Ureter (tissue), 1 donor: ENCODE data around the gene TAX1BP3. TPM values are rescaled to one million over a fixed set of nuclear protein-coding genes. Genes with fewer than 3 reads are reported as not detected.
"Not testable (repeated sequence)": the region's sequence is repeated elsewhere in the genome, so short reads cannot be mapped to it uniquely, and the experiment has no call there.

ENCODE experiments used
- DNase-seq: peaks from one replicate; pipeline ENCODE4 v3.0.0-alpha.2; 2020; ENCODE audit warnings: low spot score
- total RNA-seq: library from RNA; stranded (reverse); gene quantifications from one replicate; pipeline ENCODE4 v1.2.4, GENCODE V29; 2023
- donor health status: DM: yes; HTN: yes; CAD: no.

Gene TAX1BP3, protein sequence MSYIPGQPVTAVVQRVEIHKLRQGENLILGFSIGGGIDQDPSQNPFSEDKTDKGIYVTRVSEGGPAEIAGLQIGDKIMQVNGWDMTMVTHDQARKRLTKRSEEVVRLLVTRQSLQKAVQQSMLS
- total RNA-seq = 152 TPM

DNA sequence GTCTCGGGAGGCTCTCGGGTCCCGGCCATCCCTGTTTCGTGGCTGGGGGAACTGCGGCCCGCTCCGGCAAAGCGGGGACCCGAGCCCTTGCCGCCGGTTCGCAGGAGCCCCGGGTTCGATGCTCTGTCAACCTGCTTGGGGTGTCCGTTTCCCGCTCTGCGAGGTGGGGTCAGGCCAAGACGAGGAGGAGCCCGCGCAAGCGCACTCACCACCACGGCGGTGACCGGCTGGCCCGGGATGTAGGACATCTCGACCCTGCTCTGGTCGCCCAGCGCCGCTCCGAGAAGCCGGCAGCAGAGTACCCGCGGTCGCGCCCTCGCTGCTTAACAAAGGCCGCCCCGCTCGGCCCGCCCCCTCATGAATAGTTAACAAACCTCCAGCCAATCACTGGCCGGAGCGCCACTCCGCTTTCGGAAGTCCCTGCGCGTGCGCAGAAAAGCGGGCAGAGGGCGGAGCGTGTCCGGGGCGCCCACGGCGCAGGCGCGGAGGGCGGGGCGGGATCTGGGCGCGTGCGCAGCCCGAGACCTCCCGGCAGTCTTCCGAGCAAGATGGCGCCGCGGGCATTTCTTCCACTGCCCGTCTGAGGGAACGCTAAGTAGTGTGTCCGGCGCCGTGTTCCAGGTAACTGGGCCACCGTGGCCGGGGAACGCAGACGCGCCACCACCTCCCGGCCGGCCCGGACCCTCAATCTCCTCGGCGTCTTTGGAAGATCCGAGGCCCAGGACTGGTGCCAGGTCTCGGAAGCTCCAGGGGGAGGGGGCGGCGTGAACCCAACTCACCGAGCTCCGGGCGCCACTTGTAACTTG, at the start of gene TAX1BP3, which contains the start of gene EMC6:
Gene TAX1BP3, minus strand, starts transcription at position 300 of the 806 bp plus-strand sequence. Its CDS starts 52 bp downstream, at position 248.
Gene EMC6, plus strand, starts transcription at position 534 of the 806 bp plus-strand sequence. CDS start 335 bp downstream, outside the sequence.
- DNase-seq = peak; percentile 99

- DNase-seq = no peak
Observed at GRCh38 chr17:3715296-3715695, 46.9 kb upstream of the TAX1BP3 start.

GRCh38 chr17:3712811-3713463, 44.6 kb upstream of the TAX1BP3 start:
- no peak for DNase-seq

GRCh38 chr17:3710951-3711383, 42.6 kb upstream of the TAX1BP3 start:
- peak; percentile 70 for DNase-seq

DNA sequence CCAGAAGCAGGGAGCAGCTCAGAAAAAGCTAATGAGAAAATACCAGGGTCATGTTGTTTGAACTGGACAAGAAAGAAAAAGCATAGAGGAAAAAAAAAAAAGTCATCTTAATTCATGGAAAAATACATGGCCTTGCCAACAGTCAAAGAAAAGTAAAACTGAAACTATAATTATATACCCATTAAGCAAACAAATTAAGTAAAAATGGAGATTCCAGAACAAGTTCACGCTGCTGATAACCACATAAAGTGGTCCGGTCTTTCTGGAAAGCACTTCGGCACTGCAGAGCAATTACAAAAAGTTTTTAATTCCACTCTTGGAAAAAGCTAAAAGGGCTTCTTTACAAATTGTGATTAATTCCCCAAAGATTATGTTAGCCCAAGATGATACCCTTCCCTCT, 40.0 kb upstream of the TAX1BP3 start:
- DNase-seq = no peak

DNA sequence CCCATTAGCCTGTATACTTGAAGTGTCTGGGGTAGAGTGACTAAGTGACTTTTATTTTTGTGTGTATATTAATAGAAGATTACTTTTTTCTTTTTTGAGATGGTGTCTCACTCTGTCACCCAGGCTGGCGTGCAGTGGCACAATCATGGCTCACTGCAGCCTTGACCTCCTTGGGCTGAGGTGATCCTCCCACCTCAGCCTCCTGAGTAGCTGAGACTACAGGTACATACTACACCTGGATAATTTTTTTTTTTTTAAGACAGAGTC, 37.3 kb upstream of the TAX1BP3 start:
- DNase-seq = not testable (repeated sequence)

GRCh38 chr17:3704931-3705717, 36.7 kb upstream of the TAX1BP3 start:
- no peak for DNase-seq

DNA sequence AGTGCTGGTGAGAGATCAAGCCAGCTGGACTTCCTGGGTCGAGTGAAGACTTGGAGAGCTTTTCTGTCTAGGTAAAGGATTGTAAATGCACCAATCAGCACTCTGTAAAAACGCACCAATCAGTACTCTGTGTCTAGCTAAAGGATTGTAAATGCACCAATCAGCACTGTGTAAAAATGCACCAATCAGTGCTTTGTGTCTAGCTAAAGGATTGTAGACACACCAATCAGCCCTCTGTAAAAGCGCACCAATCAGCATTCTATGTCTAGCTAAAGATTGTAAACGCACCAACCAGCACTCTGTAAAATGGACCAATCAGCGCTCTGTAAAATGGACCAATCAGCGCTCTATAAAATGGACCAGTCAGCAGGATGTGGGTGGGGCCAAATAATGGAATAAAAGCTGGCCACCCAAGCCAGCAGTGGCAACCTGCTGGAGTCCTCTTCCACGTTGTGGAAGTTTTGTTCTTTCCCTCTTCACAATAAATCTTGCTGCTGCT, 33.7 kb upstream of the TAX1BP3 start:
- not testable (repeated sequence) for DNase-seq

DNA sequence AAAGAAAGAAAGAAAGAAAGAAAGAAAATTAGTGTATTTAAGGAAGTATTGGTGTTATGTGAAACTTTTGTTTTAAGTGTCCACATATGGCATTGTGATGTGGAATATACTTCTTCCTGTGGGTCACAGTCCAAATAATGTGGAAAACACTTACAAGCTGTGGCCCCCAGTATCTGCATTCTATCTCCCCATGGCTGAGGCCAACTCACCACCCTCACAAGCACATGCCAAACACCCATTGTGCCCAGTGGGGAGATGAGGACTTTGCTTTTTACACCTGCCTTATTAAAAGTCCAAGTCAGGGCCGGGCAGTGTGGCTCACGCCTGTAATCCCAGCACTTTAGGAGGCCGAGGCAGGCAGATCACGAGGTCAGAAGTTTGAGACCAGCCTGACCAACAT, 31.6 kb upstream of the TAX1BP3 start:
- no peak for DNase-seq

DNA sequence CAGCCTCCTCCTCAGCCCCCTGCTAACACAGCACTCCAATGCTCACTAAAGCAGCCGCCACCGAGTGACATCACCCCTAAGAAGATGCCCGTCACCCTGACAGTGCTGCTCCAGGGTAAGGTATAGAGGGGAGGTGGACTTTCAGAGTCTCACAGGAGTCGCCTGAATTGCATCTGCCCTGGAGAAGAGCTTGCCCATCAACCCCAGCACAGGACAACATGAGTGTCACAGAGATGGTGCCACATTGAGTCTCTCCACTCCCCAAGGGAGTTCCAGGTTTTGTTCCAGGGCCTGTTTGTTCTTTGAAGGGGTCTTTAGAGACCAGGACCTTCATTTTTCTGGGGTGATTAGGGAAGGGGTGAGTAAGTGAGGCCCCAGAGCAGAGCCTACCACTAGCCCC, 29.8 kb upstream of the TAX1BP3 start:
- no peak for DNase-seq

DNA sequence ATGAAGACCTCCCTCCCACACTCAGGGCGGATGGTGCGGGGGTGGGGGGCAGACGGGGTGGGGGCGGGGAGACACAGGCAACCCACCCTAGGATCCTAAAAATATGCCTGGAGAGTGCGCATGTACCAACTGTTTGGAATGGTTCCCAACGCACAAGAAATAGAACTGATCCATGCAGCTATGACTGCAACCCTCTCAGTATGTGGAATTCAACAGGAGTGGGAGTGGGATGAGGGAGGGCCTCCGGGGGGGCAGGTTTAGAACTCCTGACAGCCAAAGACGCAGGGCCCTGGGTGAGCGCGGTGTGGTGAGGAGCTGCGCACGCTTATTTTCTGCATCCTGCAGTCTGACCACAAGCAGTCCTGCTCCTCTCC, 28.7 kb upstream of the TAX1BP3 start:
- DNase-seq = no peak

DNA sequence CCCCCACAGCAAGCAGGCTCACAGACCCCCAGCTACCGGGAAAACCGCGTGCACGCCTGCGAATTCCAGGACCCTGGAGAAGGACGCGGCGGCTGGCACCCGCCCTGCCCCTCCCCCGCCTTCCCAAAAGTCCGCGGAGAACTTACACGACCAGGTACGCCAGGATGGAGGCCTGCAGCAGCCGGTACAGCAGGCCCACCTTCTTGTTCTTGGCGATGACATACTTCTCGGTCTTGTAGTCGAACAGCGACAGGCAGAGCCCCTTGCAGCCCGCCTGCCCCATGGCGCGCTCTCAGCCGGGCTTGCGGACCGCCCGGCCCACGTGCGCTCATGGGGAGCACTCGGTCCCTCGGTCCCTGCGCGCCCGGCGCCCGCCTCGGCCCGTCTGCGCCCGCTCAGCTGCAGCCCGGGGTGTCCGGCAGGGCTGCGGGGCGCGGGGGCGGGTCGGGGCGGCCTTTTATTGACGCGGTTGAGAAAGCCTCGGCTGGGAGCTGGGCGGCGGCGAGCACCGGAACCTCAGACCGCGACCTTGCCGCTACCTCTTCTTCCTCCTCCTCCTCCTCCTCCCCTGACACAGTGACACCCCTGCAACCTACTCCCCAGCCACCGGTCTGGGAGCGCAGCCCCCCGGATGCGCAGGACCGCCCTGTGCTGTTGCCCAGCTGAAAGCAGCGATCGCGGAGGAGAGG, 27.5 kb upstream of the TAX1BP3 start, which contains the start of gene P2RX5:
Gene P2RX5, minus strand, starts transcription at position 433 of the 689 bp plus-strand sequence. Its CDS starts 150 bp downstream, at position 283.
- no peak for DNase-seq

- no peak for DNase-seq
Observed at GRCh38 chr17:3695129-3695722, 26.8 kb upstream of the TAX1BP3 start.

GRCh38 chr17:3693829-3694231, 25.5 kb upstream of the TAX1BP3 start:
- no peak for DNase-seq

DNA sequence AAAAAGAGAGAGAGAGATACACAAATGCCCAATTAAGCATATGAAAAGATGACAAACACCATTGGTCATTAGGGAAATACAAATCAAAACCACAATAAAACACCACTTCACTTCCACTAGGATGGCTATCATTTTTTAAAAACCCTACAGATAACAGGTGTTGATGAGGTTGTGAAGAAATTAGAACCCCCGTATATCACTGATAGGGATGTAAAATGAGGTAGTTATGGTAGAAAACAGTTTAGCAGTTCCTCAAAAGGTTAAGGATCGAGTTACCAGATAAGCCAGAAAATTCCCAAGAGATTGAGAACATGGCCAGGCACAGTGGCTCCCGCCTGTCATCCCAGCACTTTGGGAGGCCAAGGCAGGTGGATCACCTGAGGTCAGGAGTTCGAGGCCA, 24.8 kb upstream of the TAX1BP3 start:
- no peak for DNase-seq

- DNase-seq = no peak
Observed at GRCh38 chr17:3692346-3692745, 24.0 kb upstream of the TAX1BP3 start.

GRCh38 chr17:3691617-3692067, 23.3 kb upstream of the TAX1BP3 start:
- no peak for DNase-seq

- DNase-seq = no peak
Observed at GRCh38 chr17:3690094-3690715, 21.8 kb upstream of the TAX1BP3 start.

DNA sequence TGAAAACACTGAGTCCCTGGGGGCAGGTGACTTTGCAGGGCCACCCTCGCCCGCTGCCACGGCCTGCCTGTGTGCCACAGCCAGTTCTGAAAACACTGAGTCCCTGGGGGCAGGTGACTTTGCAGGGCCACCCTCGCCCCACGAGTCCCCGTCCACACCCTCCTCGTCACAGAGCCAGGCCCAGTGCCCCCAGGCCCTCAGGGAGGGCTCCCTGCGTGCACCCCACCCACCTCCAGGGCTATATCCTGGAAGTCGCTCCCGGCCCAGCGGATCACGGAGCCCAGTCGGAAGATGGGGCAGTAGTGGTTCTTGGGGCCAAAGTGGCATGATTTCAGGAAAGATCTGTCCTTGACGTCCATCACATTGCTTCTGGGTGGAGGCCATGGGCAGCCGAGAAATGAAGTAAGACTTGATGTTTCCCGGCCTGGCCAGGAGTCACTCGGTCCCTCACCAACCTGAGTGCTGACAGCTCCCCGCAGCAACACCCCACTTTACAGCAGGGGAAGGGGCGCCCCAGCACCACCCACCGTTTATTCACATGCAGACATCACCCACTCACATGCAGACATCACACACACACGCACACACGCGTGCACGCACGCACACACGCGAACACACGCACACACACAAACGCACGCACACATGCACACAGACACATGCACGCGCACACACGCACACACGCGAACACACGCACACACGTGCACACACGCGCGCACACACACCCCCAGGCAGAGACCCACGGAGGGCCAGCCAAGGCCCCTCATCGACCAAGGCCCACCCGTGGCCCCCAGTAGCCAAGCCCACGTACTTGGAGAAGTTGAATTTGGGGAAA, 21.1 kb upstream of the TAX1BP3 start:
- no peak for DNase-seq
